ENCODE results near the gene MYOCOS. TPM values are rescaled to one million over a fixed set of nuclear protein-coding genes. Genes with fewer than 3 reads are reported as not detected.

Gene MYOCOS
- total RNA-seq, 1 experiment from 2014 or later, result not detected

- CTCF ChIA-PET, result no interaction called here
Measured at GRCh38 chr1:171606402-171606941, 15.6 kb upstream of the MYOCOS start.

More at GRCh38 chr1:171606402-171606941, 15.6 kb upstream of the MYOCOS start:
- H3K9me2 ChIP-seq (ENCODE audit: insufficient read depth), result no peaks in the 10 kb centered on the region
- H3K4me1 ChIP-seq (ENCODE audit: control insufficient read depth in 1 of 2, insufficient read depth in 2 of 2, low read length in 2 of 2), result no peaks in the 10 kb centered on the region
- no peaks in the 10 kb centered on the region for H3K27me3 ChIP-seq (ENCODE audit: insufficient read depth, low read length)
- intact Hi-C loops (cut with micrococcal nuclease), result no loop called here
- ATAC-seq (no peak), DNase-seq (ENCODE audit: low read depth, low spot score) (no peak)
- no TSS peak for BruUV-seq (replicated peaks)
- H3K9ac ChIP-seq (ENCODE audit: low read length), result no peak overlapping the region
- no peak overlapping the region for H3K4me3 ChIP-seq (replicated peaks in 1 of 2; ENCODE audit: low read depth in 1 of 2, low read length in 2 of 2)
- H3K9me3 ChIP-seq (ENCODE audit: control insufficient read depth in 1 of 2, insufficient read depth in 1 of 2, low read depth in 1 of 2, low read length in 2 of 2), result no peaks in the 10 kb centered on the region
- no peaks in the 10 kb centered on the region for H3K36me3 ChIP-seq (ENCODE audit: control insufficient read depth in 1 of 2, insufficient read depth in 2 of 2, low read length in 2 of 2)
- ChIA-PET POLR2A (no interaction called here), RAD21 (ENCODE audit: low non-redundant PET in 1 of 2, low total read pairs in 2 of 2, uncharacterized antibody in 2 of 2, unreplicated experiment in 2 of 2) (no interaction called here)
- H3K4me2 ChIP-seq (ENCODE audit: low read length), result no peak overlapping the region
- H2AFZ ChIP-seq (ENCODE audit: low read depth, low read length, poor library complexity, severe bottlenecking), result no peak overlapping the region
- H3K27ac ChIP-seq (ENCODE audit: low read depth, low read length), result no peak overlapping the region
- no peaks in the 10 kb centered on the region for H3K79me2 ChIP-seq (ENCODE audit: insufficient read depth, low read length)
- no peaks in the 10 kb centered on the region for H4K20me1 ChIP-seq (ENCODE audit: insufficient read depth)
- no peak for TF ChIP-seq ZNF274 (IDR thresholded peaks at IDR 0.05; ENCODE audit: low read depth, low read length)
- TF ChIP-seq RAD21 (IDR thresholded peaks at IDR 0.05; ENCODE audit: low read depth), result no peak
- no peak for TF ChIP-seq ELF1 (IDR thresholded peaks at IDR 0.05; ENCODE audit: borderline replicate concordance, low read depth)
- no peak for TF ChIP-seq ATF3 (IDR thresholded peaks at IDR 0.05)
- TF ChIP-seq SIN3A (IDR thresholded peaks at IDR 0.05; ENCODE audit: low read depth), result no peak
- TF ChIP-seq CEBPB (IDR thresholded peaks at IDR 0.05; ENCODE audit: low read depth), result no peak
- TF ChIP-seq CBX3 (IDR thresholded peaks at IDR 0.05; ENCODE audit: low read depth), result no peak
- TF ChIP-seq, protein P1, sequence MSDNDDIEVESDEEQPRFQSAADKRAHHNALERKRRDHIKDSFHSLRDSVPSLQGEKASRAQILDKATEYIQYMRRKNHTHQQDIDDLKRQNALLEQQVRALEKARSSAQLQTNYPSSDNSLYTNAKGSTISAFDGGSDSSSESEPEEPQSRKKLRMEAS (IDR thresholded peaks at IDR 0.05), result no peak
- no peak for TF ChIP-seq JUND (IDR thresholded peaks at IDR 0.05)
- no peak for TF ChIP-seq POLR2AphosphoS5 (IDR thresholded peaks at IDR 0.05; ENCODE audit: low read depth, low read length)
- TF ChIP-seq ZFX (IDR thresholded peaks at IDR 0.05), result no peak
- no peak for TF ChIP-seq ZBTB33 (IDR thresholded peaks at IDR 0.05; ENCODE audit: extremely low read depth, insufficient replicate concordance, low read length)
- no peak for TF ChIP-seq SRF (IDR thresholded peaks at IDR 0.05; ENCODE audit: low read depth)
- no peak for TF ChIP-seq TCF7L2 (IDR thresholded peaks at IDR 0.05; ENCODE audit: borderline replicate concordance, extremely low read depth, insufficient read depth, insufficient read length)
- TF ChIP-seq SP1 (IDR thresholded peaks at IDR 0.05; ENCODE audit: low read depth), result no peak
- no peak for TF ChIP-seq EZH2 (IDR thresholded peaks at IDR 0.05)
- no peak for TF ChIP-seq REST (IDR thresholded peaks at IDR 0.05; ENCODE audit: low read depth)
